ENCODE results near the gene ZNF668.
"Not testable (repeated sequence)": the region's sequence is repeated elsewhere in the genome, so short reads cannot be mapped to it uniquely, and the experiment has no call there.

ZNF668 gene

DNA sequence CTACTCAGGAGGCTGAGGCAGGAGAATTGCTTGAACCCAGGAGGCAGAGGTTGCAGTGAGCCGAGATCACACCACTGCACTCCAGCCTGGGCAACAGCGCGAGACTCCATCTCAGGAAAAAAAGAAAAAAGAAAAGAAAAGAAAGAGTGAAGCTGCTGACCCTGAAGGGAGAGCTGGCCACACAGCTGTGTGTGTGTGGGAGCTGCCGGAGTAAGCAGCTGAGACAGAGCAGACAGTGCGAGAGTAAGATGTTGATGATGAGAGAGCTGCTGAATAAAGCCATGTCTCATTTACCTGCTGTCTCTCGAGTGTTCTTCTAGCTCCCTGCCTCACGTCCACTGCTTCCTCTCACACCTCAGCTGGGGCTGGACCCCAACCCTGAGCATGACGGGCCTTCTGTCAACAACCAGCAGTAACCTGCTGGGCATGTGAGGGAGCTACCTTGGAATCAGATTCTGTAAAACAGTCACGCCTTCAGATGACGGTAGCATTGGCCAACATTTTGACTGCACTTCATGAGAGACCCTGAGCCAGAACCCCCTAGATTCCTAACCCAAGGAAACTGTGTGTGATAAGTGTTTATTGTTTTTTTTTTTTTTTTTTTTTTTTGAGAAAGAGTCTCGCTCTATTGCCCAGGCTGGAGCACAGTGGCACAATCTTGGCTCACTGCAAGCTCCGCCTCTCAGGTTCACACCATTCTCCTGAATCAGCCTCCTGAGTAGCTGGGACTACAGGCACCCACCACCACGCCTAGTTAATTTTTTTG lies 27.0 kb upstream of the ZNF668 start:
- DNase-seq, result not testable (repeated sequence)

DNA sequence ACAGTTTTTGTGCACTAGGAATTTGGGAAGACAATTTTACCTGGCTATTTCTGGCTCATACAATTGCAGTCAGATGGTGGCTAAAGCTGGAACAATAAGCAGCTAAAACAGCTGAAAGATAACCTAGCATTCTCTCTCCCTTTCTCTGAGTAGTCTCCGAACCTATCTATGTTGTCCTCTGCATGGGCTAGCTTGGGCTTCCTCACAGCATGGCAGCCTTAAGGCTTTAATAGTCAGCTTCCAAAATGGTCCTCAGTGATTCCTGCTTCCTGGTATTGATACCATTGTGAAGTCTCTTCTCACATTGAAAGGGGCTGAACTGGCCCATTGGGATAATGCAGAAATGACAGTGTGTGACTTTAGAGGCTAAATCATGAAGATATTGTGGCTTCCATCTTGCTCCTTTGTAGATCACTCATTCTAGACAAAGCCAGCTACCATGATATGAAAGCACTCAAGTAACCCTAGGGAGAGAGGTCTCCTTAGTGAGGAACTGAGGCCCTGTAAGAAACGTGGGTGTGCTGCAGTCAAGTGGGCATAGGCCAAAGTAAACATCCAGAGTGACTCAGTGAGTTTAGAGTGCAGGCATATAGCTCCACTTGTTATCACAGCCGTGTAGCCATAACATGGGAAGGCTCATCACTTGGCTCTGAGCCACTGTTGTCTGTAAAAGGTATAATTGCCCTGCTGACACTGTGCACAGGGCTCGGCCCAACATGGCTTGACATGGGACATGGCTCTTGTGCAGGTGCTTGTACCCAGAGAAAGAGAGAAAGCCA lies 26.0 kb upstream of the ZNF668 start:
- DNase-seq, result no peak

- peak; percentile 72 for DNase-seq
Observed at GRCh38 chr16:31094424-31095120, 20.5 kb upstream of the ZNF668 start, which contains the start of gene VKORC1. VKORC1 (minus strand) TSS chr16:31094797; CDS start chr16:31094729, 68 bp downstream.

GRCh38 chr16:31094088-31094423 lies 20.0 kb upstream of the ZNF668 start:
- no peak for DNase-seq

- no peak for DNase-seq
Observed at GRCh38 chr16:31093132-31093703, 19.2 kb upstream of the ZNF668 start.

- no peak for DNase-seq
Observed at GRCh38 chr16:31092330-31092729, 18.3 kb upstream of the ZNF668 start.

- no peak for DNase-seq
Observed at GRCh38 chr16:31090540-31090939, 16.5 kb upstream of the ZNF668 start.

DNA sequence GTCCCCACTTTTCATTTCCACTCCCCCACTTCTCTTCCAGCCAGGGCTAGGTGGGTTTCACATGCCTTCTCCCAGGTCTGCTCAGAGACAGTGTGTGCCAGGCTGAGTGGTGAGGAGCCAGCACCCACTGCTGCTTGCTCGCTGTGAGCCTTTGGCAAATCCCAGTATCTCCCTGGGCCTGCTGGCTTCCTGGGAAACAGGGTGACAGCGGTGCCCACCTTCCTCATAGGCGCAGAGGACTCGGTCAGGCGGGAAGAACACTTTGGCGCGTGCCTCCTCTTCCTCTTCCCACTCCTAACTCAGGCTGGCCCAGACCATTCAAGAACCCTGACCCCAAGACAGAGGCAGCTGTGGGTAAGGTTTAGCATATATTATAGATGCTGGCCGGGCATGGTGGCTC lies 15.2 kb upstream of the ZNF668 start:
- DNase-seq, result no peak

DNA sequence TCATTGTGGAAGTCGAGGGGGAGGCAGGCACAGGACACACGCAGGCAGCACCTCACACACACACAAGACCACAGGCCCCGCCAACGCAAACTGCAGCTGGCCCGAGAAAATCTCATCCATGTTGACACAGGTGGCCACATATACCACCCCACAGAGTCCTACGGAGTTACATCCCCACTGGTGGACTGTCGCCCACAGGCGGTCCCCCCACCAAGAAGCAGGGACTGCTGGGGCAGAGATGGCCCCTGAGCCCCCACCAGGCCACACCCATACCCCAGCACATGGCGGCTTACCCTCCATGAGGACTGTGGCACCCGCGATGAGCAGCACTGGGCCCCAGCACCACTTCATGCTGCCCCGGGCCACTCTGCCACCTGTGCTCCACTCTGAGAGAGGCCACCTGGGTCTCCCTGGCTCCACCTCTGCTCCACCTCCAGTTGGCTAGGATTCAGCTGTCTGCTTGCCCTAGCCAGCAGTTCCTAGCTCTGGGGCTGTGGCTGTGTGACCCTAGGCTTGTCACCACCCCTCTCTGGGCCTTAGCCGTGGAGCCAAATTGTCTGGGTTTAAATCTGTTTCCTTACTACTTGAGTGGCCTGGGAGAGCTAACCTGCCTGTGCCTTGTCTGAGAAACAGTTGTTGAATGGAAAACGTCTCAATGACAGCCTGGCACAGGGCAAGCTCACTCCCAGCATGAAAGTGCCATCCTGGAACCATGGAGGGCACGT lies 14.6 kb upstream of the ZNF668 start, which contains the start of gene PRSS53:
Gene PRSS53 (minus strand): TSS at position 485 of the 725 bp plus-strand sequence. CDS start 134 bp downstream, at position 351.
- DNase-seq, result no peak

DNA sequence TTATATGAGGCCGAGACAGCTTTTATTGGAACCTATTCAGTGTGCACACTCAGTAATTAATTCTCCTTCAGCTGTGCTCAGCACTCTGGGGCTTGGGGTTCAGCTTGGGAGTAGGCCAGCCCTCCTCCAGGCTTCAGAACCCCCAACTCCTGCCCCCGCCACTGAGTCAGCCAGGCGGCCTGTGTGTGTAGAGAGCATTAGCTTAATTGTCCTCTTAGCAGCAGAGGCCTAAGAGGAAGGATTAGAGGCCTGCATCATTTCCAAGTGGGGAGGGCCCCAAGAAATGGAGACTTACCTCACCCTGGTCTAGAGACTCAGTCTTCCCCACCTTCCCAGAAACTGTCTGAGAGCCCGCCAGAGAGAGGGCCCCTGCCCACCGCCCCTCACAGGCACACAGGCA lies 13.9 kb upstream of the ZNF668 start:
- DNase-seq, result no peak

DNA sequence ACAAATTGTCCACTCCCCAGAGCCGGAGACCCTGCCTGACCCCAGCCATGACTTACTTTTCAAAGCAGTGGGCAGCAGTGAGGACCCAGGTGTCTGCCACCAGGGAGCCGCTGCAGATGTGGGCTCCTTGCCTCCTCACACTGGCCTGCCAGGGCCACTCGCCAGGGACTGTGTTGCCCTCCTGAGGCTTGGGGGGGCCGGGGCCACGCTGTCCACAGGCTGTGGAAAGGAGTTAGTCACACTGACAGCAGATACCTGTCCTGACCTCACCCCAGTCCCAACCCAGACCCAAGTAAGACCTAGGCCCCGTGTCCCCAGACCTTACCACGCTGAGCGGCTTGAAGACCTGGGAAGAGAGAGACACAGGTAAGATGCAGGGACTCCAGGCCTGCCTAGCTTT lies 13.4 kb upstream of the ZNF668 start:
- DNase-seq, result no peak

DNA sequence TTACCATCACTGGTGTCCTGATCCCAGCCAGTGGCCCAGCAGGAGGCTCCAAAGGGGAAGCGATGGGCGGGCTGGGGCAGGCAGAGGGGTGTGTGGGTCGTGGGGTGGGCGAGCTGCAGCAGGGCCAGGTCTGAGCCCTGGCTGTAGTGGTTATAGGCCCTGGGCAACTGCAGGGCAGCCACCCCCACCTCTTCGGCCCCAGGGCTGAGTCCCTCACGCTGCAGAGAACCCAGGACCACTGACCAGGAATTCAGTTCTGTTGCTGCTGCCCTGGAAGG lies 12.5 kb upstream of the ZNF668 start:
- DNase-seq, result no peak

- no peak for DNase-seq
Observed at GRCh38 chr16:31085873-31086628, 12.0 kb upstream of the ZNF668 start.

DNA sequence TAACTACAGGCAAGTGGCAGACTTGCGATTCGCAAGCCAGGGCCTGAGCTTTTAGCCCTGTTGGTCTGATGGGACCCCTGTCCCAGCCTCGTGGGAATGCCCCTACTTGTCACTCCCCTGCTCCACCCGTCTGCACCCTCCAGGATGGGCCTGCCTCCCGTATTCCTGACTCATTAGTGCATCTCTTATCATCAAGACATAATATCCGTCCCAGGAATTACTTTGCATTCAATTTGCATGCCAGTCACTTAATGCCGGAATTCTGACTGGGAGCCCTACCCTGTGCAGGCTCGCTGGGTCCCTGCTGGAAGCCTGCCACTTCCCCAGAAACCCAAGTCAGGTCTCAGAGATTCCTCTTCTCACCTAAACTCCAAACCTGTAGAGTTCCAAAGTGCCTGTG lies 11.4 kb upstream of the ZNF668 start:
- no peak for DNase-seq

GRCh38 chr16:31084584-31085302 lies 10.7 kb upstream of the ZNF668 start:
- DNase-seq, result no peak

DNA sequence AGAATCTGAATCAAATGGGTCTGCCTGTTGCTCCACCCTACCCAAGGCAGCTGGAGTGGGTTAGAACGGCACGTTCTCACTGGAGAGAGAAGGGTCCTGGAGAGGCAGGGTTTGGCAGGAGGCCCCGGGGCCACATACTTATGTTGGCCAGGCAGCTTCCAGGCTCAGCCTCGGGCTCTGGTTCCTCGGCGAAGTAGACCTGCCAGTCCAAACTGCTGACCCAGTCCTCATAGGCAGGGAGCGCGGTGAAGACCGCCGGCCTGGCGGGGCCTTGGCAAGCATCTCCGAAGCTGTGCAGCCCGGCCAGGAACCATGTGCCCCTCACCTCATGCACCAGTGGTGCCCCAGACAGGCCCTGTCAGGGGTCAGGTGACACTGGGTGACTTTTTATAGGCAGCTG lies 9.9 kb upstream of the ZNF668 start:
- no peak for DNase-seq

DNA sequence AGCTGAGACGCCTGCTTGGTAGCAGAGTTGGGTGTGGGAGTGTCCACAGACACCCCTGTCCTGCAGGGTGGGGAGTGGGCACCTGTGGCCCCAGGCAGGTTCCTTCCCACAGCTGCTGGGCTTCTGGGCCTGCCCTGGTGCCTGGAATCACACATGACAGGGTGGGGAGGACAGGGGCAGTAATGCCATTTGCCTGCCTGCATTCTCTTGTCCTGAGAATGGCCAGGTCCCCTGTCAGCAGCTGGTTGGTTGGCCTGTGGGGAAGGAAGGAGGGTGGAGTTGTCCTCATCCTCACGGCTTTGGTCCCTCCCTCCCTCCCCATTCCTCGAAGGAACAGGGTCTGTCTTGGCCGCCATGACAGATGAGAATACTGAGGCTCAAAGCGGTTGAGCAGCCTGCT lies 9.5 kb upstream of the ZNF668 start:
- DNase-seq, result no peak

GRCh38 chr16:31083081-31083480 lies 9.0 kb upstream of the ZNF668 start:
- no peak for DNase-seq

GRCh38 chr16:31082368-31083045 lies 8.5 kb upstream of the ZNF668 start:
- DNase-seq, result no peak

DNA sequence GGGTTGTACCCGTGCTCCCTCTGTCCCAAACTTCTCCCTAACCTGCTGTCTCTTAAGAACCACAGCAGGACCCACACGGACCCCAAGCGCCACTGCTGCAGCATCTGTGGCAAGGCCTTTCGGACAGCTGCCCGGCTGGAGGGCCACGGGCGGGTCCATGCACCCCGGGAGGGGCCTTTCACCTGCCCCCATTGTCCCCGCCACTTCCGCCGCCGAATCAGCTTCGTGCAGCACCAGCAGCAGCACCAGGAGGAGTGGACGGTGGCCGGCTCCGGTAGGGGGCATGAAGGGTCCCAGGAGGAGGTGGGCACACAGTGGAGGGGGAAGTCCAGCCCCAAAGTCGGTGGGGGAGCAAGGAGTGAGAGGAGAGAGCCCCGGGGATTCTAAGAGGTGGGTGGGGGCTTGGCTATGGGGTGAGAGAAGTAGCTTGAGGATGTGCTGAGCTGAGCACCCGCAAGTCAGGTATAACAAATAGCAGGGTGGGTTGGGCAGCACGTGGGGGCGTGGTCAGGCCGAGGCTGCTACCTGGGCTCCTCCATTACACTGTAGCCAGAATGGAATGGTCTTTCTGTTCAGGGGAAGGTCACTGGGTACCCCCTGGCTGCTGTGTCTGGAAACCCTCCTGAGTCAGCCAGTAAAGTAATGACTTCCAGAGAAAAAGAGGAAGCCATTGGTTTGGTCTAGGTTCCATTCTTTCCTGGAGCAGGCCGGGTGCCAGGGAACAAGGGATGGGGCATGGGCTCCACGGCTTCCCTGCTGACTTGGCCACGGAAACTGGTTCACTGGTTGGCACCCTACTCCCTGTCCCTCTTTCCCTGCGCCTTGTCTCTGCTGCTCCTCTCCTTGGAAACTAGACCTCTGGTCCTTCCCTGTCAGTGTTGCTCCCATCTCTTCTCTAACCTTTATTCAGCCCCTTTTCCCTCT lies 7.7 kb upstream of the ZNF668 start:
- no peak for DNase-seq

Measured in activated T-cell treated with anti-CD3 and anti-CD28 coated beads for 4 hours (primary cell).